ENCODE measurements around the gene GPANK1.

The GPANK1 gene

DNA sequence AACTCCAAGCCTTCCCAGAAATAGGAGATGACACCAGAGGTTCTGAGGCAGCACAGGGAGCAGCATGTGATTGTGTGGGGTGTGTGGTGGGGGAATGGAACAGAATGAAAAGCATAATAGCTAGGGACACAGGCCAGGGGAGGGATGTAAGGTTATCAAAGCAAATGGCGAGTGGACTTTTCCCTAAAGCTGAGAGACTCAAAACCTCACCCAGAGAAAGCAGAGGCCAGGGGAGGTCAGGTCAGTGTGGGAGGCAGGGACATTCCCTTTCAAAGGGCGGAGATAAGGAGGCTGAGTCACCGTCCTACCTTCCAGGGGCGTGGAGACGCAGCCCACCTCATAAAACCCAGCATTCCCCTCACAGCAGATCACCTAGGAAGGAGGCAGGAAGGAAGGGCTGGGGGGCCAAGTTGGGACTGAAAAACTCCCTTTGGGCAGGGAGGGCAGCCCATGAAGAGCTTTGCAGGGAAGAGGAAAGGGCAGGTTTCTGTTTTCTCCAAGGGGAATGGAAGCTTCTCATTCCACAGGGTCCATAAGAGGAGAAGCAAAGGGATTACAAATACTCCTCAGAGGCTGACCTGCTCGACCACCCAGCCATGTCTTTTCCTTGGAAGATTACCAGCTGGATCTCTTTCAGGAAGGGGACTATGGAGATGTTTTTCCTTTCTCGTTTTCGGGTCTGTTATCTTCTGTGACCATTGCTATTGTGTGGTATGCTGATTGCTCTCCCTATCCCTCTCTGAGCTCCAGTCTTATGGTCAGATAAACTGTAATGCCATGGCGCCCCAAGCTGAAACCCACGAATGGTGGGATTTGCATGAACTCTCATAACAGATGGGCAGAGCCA is 25.7 kb upstream of the GPANK1 start:
- Mint-ChIP-seq H3K27ac (peak overlapping the region in 1 of 3 experiments; percentile 62), H3K9me3 (no peaks in the 10 kb centered on the region), H3K36me3 (ENCODE audit: low read depth) (peaks cover 69% of the 10 kb centered on the region), H3K4me1 (peaks cover 8% of the 10 kb centered on the region), H3K27me3 (ENCODE audit: low read depth) (no peaks in the 10 kb centered on the region), H3K4me3 (no peak overlapping the region)
- no peak for TF ChIP-seq CTCF (IDR thresholded peaks at IDR 0.05; ENCODE audit: unreplicated experiment in 3 of 3)

- Mint-ChIP-seq H3K4me3 (no peak overlapping the region), H3K27me3 (ENCODE audit: low read depth) (no peaks in the 10 kb centered on the region), H3K36me3 (ENCODE audit: low read depth) (peaks cover 66% of the 10 kb centered on the region), H3K27ac (no peak overlapping the region), H3K9me3 (no peaks in the 10 kb centered on the region), H3K4me1 (peaks cover 8% of the 10 kb centered on the region)
- peak in 2 of 3 experiments; percentile 13 to 30 for TF ChIP-seq CTCF (IDR thresholded peaks at IDR 0.05; ENCODE audit: unreplicated experiment in 3 of 3)
Measured at GRCh38 chr6:31689249-31690110, 24.7 kb upstream of the GPANK1 start.

DNA sequence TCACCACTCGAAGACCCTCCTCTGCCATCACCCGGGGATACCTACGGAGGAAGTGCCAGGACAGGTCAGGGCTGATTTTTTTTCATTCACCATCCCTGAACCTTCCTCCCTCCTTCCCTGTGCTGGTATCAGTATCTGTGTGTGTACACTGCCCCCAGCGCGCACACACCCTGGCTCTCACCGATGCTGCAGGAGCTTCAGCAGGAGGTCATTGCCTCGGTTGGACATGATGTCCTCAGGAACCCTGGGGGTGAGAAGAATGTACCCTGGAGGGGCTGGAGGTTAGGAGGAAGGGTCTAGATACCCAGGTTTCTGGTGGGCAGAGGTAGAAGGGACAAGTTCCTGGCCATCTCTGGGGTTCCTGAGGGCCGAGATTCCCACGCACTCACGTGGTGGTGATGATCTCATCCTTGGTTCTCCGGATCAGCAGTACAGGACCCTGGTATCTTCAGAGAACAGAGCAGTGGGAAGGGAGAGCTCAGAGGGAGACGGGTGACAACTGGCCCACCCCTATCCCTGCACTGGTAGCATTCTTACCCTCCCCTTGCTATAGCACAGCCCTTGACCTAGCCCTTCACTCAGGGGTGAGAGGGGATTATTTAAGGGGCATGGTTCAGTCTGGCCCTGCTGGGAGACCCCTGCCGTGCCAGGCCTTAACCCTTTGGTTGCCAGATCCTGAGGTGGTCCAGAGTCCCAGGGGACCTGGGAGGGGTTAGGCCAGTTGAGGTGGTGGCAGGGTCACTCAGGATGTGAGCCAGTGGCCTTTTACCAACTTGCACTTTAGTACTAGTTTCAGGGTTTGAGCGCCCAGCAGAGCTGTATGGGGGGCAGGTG is 23.3 kb upstream of the GPANK1 start:
- Mint-ChIP-seq H3K27me3 (ENCODE audit: low read depth) (no peaks in the 10 kb centered on the region), H3K27ac (no peak overlapping the region), H3K36me3 (ENCODE audit: low read depth) (peaks cover 59% of the 10 kb centered on the region)

GRCh38 chr6:31687321-31687720 is 22.5 kb upstream of the GPANK1 start:
- peak overlapping the region in 1 of 3 experiments; percentile 37 for H3K27ac Mint-ChIP-seq
- no peak overlapping the region for H3K4me3 Mint-ChIP-seq
- TF ChIP-seq CTCF (IDR thresholded peaks at IDR 0.05; ENCODE audit: unreplicated experiment in 3 of 3), result no peak
- peaks cover 52% of the 10 kb centered on the region for H3K36me3 Mint-ChIP-seq (ENCODE audit: low read depth)
- no peaks in the 10 kb centered on the region for H3K9me3 Mint-ChIP-seq
- H3K27me3 Mint-ChIP-seq (ENCODE audit: low read depth), result no peaks in the 10 kb centered on the region
- peaks cover 18% of the 10 kb centered on the region for H3K4me1 Mint-ChIP-seq

More for the DNA sequence above, 23.3 kb upstream of the GPANK1 start:
- Mint-ChIP-seq H3K4me1 (peaks cover 17% of the 10 kb centered on the region), H3K9me3 (no peaks in the 10 kb centered on the region), H3K4me3 (no peak overlapping the region)
- TF ChIP-seq CTCF (IDR thresholded peaks at IDR 0.05; ENCODE audit: unreplicated experiment in 3 of 3), result no peak

GRCh38 chr6:31686483-31686882 is 21.7 kb upstream of the GPANK1 start:
- Mint-ChIP-seq H3K27me3 (ENCODE audit: low read depth) (no peaks in the 10 kb centered on the region), H3K4me1 (peaks cover 21% of the 10 kb centered on the region), H3K9me3 (no peaks in the 10 kb centered on the region), H3K4me3 (no peak overlapping the region), H3K36me3 (ENCODE audit: low read depth) (peaks cover 46% of the 10 kb centered on the region), H3K27ac (no peak overlapping the region)
- TF ChIP-seq CTCF (IDR thresholded peaks at IDR 0.05; ENCODE audit: unreplicated experiment in 3 of 3), result no peak

Data from nephron (organoid).